HG03575 (cell line): Measurements from ENCODE around the gene PTPRA.
"Not testable (repeated sequence)": the region's sequence is repeated elsewhere in the genome, so short reads cannot be mapped to it uniquely, and the experiment has no call there.

Source experiments
- ATAC-seq: cut with Tn5 transposase; IDR thresholded peaks from one replicate; pipeline ENCODE4 v1.9.1; 2021; ENCODE audit not compliant: unreplicated experiment, insufficient number of reproducible peaks, low FRiP score; ENCODE audit errors: extremely low read depth

PTPRA gene

DNA sequence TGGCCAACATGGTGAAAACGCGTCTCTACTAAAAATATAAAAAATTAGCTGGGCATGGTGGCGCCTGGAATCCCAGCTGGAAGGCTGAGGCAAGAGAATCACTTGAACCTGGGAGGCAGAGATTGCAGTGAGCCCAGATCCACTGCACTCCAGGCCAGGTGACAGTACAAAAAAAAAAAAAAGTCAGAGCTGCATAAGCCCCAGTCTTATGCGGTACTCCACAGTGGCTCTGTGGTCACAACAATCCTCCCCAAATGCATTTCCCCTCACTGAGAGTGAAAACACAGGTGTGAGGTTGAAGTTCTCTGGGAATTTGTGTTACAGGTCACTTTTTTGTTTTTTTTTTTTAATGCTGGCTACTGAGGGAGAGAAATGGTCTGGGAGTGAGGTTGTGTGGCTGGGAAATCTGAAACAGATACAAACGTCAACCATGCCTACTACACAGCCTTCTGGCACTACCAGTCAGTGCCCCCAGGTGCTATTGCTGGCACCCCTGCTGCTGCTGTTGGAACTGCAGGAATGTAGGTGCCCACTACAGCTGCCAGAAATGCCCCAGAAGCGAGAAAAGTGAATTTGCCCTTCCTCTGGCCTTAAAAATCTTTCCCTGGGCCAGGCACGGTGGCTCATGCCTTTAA, 178.2 kb downstream of the PTPRA start:
- no peak for ATAC-seq

DNA sequence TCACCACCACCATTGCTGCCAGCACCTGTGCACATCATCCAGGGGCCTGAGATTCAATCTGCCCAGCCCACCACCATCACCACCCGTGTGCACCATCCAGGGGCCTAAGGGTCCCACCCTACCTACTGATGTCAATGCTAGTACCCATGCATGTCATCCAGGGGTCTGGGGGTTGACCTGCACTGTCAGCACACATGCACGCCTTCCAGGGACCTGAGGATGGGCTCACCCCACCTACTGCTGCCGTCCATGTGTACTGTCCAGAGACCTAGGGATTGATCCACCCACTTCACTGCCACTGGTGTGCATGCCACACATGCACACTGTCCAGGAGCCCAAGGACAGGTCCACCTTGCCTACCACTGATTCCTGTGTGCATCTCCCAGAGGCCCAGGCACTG, 186.2 kb downstream of the PTPRA start:
- ATAC-seq, result no peak

DNA sequence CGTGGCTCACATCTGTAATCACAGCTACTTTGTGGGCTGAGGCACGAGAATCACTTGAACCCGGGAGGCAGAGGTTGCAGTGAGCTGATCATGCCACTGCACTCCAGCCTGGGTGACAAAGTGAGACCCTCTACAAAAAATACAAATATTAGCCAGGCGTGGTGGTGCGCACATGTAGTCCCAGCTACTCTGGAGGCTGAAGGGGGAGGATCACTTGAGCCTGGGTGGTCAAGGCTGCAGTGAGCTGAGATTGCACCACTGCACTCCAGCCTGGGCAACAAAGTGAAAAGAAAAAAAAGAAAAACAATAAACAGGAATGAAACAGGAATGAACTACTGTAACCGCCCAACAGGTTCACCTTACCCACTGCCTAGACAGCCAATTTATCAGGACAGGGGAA, 190.8 kb downstream of the PTPRA start:
- ATAC-seq, result not testable (repeated sequence)

DNA sequence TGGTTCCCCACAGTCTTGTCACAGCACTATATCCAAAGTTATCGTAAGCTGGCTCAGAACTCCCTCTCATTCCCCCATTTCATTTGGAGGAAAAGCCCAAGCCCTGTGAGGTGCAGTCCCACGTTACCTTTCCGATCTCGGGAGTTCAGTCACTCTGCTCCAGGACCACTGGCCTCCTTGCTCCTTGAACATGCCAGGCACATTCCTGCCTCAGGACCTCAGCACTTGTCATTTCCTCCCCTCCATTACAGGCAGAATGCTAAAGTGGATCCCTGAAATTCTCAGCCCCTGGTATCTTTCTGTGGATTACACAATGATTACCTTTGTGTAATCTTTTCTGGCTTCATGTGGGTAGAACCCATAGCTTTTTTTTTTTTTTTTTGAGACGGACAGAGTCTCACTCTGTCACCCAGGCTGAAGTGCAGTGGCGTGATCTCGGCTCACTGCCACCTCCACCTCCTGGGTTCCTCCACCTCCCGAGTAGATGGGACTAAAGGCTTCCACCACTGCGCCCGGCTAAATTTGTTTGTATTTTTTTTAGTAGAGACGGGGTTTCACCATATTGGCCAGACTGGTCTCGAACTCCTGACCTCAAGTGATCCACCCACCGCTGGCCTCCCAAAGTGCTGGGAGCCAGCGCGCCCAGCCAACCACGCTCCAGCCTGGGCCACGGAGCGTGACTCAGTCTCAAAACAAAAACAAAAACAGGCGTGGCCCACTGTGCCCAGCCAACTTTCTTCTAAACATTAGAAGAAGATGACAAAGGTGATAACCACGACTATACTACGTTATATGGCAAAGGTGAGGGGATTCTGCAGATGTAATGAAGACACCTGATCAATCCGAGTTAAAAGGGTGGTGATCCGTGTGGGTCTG, 194.1 kb downstream of the PTPRA start:
- ATAC-seq, result no peak

DNA sequence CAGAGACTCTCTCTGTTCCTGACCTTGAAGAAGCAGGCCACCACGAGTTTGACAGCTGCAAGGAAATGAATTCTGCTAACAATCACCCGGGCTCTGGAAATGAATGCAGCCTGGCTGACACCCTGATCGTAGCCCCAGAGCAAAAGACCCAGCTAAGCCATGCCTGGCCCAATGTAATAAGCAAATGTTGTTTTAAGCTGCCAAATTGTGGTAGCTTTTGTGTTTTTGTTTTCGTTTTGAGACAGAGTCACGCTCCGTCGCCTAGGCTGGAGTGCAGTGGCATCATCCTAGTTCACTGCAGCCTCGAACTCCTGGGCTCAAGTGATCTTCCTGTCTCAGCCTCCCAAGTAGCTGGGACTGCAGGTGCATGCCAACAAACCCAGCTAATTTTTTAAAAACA, 194.8 kb downstream of the PTPRA start:
- ATAC-seq, result no peak

DNA sequence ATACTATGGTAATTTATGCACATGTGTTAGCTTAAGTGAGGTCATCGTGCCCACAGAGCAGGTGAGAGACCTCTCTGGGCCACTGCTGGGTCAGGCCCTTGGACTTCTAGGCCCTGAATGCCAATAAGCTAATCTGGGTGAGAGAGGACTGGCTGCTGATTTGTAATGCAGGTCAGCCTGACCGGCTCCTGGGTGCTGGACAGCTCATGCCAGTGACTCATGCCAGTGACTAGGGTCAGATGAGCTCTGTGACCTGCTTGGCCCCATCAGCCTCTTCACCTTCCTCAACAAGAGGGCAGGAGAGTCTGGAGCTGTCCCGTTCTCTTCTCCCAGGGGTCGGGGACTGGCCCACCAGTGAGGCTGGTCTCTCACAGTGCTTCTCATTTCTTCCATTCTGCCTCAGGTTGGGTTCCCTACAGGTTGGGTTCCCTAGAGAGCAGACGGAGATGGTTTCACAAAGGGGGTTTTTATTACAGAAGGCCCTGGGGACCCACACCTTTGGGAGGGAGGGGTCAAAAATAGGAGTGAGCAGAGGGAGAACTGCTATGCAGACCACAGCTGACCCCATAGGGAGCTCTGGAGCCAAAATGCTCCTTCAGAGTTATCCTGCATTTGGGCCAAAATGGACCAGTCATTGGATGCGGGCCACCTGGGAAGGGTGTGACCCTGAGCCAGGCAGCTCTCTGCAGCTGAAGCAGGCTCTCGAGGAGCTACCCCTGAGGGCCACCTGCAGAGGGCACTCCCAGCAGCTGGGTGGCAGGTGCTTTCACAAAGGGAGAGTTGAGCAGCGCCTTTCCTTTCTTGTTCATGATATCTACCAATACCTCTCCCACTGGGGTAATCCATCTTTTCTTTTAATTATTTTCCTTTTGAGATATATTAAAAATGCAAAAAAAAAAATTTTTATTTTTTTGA, 196.0 kb downstream of the PTPRA start:
- ATAC-seq, result no peak

DNA sequence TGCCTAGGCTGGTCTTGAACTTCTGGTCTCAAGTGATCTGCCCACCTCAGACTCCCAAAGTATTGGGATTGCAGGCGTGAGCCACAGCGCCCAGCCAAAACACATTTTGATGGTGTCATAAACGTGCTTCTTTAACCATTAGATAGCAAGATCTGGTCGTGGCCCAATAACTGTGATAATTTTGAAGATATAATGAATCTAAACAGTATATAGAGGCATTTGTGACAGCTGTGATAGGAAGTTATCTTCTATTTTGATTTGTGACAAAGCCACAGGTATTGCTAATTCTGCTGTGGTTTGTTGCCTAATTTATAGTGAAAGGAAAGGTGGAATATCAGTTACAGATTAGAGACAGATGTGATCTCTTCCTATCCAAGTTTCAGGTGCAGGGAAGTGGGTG, 197.4 kb downstream of the PTPRA start:
- ATAC-seq, result no peak

DNA sequence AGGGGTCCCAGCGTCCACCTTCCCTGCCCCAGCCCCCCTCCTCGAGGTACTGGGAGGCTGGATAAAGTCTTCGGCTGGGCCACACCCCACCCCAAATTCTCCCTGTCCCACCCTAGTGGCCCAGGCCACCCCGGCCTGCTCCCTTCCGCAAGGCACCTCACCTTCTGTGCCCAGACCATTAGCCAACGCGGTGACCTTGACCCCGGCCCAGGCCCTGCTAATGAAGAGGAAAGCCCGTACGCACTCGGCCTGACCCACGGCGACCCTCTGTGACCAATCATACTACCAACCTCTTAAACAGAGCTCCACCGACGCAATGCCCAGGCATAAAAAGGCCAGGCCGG, 198.0 kb downstream of the PTPRA start:
- ATAC-seq, result no peak

DNA sequence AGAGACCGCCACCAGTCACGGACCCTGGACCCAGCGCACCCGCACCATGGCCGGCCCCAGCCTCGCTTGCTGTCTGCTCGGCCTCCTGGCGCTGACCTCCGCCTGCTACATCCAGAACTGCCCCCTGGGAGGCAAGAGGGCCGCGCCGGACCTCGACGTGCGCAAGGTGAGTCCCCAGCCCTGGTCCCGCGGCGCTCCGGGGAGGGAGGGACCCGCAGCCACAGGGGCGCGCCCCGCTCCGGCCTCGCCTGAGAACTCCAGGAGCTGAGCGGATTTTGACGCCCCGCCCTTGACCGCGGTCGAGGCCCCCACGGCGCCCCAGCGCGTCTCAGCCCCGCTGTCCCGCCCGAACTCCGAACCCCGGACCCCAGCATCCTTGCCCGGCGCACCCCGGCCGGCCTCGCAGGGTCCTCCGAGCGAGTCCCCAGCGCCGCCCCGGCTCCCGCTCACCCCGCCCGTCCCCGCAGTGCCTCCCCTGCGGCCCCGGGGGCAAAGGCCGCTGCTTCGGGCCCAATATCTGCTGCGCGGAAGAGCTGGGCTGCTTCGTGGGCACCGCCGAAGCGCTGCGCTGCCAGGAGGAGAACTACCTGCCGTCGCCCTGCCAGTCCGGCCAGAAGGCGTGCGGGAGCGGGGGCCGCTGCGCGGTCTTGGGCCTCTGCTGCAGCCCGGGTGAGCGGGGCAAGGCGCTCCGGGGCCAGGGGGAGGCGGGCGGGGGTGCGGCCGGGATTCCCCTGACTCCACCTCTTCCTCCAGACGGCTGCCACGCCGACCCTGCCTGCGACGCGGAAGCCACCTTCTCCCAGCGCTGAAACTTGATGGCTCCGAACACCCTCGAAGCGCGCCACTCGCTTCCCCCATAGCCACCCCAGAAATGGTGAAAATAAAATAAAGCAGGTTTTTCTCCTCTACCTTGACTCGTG, 198.6 kb downstream of the PTPRA start, which contains the start of gene OXT:
OXT (plus strand) TSS at position 11 of the 920 bp plus-strand sequence; CDS start at position 47, 36 bp downstream.
- ATAC-seq, result no peak

DNA sequence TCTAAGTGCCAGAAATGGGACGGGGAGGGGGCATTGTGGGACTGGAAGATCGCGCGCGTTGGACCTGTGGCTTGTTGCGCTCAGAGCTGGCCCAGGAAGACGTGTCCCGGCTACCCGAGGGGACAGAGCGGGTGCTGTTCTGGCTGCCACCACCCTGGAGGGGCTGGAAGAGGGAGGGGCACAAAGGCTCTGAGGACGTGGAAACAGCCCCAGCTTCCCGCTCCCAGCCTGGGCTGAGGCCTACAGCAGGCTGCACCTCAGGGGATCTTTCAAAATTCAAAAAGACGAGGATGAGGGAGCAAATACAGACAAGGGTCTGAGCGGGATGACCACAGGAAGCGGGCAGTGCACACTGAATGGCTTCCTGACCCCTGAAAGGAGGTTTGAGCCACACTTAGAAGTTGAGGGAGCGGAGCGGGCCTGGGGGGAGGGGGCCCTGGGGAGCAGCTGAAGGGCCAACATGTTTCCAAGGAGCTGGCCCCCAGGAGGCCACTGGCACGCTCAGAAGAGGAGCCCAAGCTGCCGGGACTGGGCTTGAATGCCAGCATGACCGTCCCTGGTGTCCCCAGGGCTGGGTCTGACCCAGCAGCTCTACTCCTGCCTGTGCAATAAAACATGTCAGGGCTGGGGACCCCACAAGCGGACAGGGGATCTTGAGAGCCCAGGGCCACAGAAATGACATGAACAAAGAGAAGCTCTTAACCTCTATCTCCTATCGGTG, 199.4 kb downstream of the PTPRA start:
- ATAC-seq, result no peak

DNA sequence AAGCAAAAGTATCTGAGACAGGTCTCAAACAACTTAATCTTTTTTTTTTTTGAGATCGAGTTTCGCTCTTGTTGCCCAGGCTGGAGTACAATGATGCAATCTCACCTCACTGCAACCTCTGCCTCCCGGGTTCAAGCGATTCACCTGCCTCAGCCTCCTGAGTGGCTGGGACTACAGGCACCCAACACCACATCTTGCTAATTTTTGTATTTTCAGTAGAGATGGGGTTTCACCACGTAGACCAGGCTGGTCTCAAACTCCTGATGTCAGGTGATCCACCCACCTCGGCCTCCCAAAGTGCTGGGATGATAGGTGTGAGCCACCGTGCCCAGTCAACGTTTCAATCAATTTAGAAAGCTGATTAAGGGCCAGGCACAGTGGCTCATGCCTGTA, 200.0 kb downstream of the PTPRA start:
- not testable (repeated sequence) for ATAC-seq

DNA sequence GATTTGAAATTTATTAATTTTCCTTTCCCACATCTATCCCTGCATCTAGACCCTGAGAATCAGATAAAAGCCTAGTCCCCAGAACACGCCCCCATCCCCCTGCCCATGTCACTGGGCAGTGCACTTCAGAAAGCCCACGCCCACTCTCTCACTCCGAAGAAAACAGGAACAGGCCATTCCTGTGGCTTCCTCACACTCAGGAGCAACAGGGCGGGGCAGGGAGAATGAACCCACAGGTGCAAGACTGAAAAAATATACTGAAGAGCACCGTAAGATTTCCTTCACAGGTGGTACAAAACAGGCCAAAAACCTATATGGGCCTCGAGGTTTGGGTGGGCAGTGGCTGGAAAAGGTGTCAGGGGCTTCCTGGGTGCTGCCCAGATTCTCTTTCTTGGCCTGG, 201.5 kb downstream of the PTPRA start:
- no peak for ATAC-seq

DNA sequence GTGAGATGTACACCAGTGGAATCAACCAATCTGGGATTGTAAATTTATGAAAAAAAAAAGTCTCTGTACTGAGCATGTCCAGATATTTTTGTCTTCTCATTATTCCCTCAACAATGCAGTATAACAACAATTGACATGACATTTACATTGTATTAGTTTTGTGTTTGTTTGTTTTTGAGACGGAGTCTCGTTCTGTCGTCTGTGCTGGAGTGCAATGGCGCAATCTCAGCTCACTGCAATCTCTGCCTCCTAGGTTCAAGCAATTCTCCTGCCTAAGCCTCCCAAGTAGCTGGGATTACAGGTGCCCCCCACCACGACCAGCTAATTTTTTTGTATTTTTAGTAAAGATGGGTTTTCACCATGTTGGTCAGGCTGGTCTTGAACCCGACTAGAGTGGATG, 202.0 kb downstream of the PTPRA start:
- not testable (repeated sequence) for ATAC-seq

DNA sequence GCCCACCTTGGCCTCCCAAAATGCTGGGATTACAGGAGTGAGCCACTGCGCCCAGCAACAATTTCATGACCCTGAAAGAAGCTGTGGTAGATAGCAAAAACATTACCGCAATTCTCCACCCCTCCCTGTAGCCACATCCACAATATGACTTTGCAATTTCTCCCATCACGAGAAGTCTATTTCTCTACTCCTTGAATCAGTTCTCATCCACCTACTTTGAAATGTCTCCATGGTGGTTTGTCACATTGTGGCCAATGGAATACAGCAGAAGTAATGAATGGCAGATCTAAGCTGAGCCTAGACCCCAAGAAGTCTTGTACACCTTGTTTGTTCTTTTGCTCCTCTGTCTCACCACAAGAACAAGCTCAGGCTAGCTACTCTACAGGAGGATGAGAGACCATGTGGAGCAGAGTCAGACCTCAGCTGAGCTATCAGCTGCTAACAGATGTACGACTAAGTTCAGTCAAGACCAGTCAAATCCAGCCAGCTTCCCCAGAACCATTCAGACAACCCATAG, 204.4 kb downstream of the PTPRA start:
- no peak for ATAC-seq

DNA sequence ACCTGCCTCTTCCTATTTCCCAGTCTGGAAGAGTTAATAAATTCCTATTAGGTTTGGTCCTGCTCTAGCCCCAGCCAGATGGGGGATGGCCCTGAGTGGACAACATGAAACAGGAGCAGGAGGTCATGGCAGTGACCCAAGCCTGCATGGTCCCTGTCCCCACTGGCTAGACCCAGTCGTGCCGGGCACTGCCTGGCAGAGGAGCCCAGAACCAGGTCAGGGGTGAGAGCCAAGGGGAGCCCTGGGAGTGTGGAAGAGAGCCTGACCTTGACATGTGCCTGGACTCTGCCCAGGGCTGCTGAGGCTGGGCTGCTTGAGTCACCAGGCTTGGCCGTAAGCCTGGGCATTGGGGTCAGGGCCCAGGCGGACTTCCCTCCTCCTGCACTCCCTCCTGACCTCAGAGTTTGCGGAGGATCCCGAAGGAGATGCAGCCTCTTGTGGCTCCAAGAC, 207.7 kb downstream of the PTPRA start:
- no peak for ATAC-seq

DNA sequence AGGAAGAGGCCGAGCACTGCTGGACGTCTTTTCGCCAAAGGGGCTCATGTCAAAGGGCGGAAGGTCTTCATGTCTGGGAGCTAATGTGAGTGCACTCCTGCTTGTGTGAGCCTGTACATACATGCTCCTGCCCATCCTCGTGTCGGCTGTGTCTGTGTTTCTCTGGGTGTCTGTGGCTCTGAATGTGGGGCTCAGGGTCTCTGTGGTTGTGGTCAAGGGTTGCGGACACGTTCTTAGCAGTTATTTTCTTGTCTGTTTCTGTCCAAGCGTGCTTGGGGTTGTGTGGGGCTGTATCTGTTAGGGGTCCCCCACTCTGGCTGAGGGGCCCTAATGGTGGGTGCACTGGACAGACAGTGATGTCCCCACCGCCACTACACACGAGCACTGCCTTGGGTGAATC, 208.4 kb downstream of the PTPRA start:
- no peak for ATAC-seq

DNA sequence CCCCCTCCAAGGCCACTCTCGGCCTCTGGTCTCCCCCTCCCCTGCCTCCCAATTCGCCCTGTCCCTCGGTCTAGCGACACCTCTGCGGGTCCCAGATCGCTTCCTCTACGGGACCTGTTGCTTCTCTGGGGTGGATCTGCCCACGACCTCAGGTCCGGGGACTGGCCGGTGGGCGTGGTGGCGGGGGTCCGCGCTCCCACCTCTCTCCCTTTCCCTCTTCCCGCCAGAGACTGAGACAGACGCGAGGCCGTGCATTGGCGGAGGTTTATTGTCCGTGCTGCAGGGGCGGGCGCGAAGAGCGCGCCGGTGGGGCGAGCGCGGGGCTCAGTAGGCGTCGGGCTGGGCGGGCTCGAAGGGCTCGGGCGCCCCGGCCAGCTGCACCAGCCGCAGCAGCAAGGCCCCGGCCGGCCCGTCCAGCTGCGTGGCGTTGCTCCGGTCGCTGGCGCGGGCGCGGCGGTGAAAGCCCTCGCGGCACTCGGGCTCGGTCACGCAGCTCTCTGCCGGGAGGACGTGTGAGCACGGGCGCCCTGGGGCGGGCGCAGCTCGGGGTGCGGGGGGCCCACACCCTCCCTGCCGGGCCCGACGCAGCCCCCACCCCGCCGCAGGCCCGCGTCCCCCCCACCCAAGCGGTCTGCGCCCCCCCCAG, 209.1 kb downstream of the PTPRA start:
- ATAC-seq, result no peak
